ENCODE data around the gene C18orf63. TPM values are rescaled to one million over a fixed set of nuclear protein-coding genes. Genes with fewer than 3 reads are reported as not detected.

Gene C18orf63
- polyA plus RNA-seq, 1 donor (not counting 4 experiments of a cell fraction or from before 2014, with no cell fraction given): not detected

GRCh38 chr18:74360852-74361655, 45.4 kb downstream of the C18orf63 start:
- Histone ChIP-seq H2AFZ (ENCODE audit: control insufficient read depth, low read length) (no peak overlapping the region), H4K20me1 (ENCODE audit: control insufficient read depth, extremely low read depth, insufficient read depth, low read length) (no peaks in the 10 kb centered on the region), H3K27me3 (ENCODE audit: control insufficient read depth, extremely low read depth, insufficient read depth, low read length) (no peaks in the 10 kb centered on the region), H3K9me3 (ENCODE audit: control insufficient read depth, low read depth, low read length) (no peaks in the 10 kb centered on the region), H3K9me1 (ENCODE audit: control insufficient read depth, extremely low read depth, insufficient read depth, low read length) (no peaks in the 10 kb centered on the region), H3K9ac (ENCODE audit: control insufficient read depth, extremely low read depth, insufficient read depth, low read length) (no peak overlapping the region), H3K36me3 (ENCODE audit: control insufficient read depth in 2 of 2, extremely low read depth in 1 of 2, insufficient read depth in 2 of 2, low read length in 2 of 2) (no peaks in the 10 kb centered on the region), H3K27ac (ENCODE audit: control insufficient read depth, insufficient read depth, low read length) (no peak overlapping the region), H3K4me3 (ENCODE audit: control insufficient read depth in 2 of 3, extremely low read depth in 1 of 3, insufficient read depth in 2 of 3, low read depth in 1 of 3, low read length in 3 of 3) (no peak overlapping the region), H3K79me2 (ENCODE audit: control insufficient read depth, insufficient read depth, low read length) (no peaks in the 10 kb centered on the region), H3K4me1 (ENCODE audit: control insufficient read depth, extremely low read depth, insufficient read depth, low read length) (no peaks in the 10 kb centered on the region), H3K4me2 (ENCODE audit: control insufficient read depth, extremely low read depth, insufficient read depth, low read depth, low read length) (no peak overlapping the region)
- FAIRE-seq: no peak
- dilution Hi-C loops (cut with MboI; ENCODE audit: extremely low pct_ligation_motif_present, low sequenced_read_pairs): no loop called here
- no peak for DNase-seq (ENCODE audit: low read depth, low spot score)
- no peak for TF ChIP-seq CTCF (optimal IDR thresholded peaks at IDR 0.05 in 1 of 3, IDR thresholded peaks at IDR 0.05 in 1 of 3, conservative IDR thresholded peaks at IDR 0.05 in 1 of 3; ENCODE audit: extremely low read depth in 1 of 3, insufficient read depth in 2 of 3, low read length in 3 of 3)
- no peak for TF ChIP-seq EZH2 (IDR thresholded peaks at IDR 0.05; ENCODE audit: low read length)

- dilution Hi-C loops (cut with MboI; ENCODE audit: extremely low pct_ligation_motif_present, low sequenced_read_pairs): no loop called here
- H2AFZ ChIP-seq (ENCODE audit: control insufficient read depth, low read length): no peak overlapping the region
- H3K4me1 ChIP-seq (ENCODE audit: control insufficient read depth, extremely low read depth, insufficient read depth, low read length): no peaks in the 10 kb centered on the region
- H3K9ac ChIP-seq (ENCODE audit: control insufficient read depth, extremely low read depth, insufficient read depth, low read length): no peak overlapping the region
- no peaks in the 10 kb centered on the region for H3K9me1 ChIP-seq (ENCODE audit: control insufficient read depth, extremely low read depth, insufficient read depth, low read length)
- TF ChIP-seq EZH2 (IDR thresholded peaks at IDR 0.05; ENCODE audit: low read length): no peak
- no peak for TF ChIP-seq CTCF (optimal IDR thresholded peaks at IDR 0.05 in 1 of 3, IDR thresholded peaks at IDR 0.05 in 1 of 3, conservative IDR thresholded peaks at IDR 0.05 in 1 of 3; ENCODE audit: extremely low read depth in 1 of 3, insufficient read depth in 2 of 3, low read length in 3 of 3)
- H3K27me3 ChIP-seq (ENCODE audit: control insufficient read depth, extremely low read depth, insufficient read depth, low read length): no peaks in the 10 kb centered on the region
- H3K36me3 ChIP-seq (ENCODE audit: control insufficient read depth in 2 of 2, extremely low read depth in 1 of 2, insufficient read depth in 2 of 2, low read length in 2 of 2): no peaks in the 10 kb centered on the region
- H3K9me3 ChIP-seq (ENCODE audit: control insufficient read depth, low read depth, low read length): no peaks in the 10 kb centered on the region
- no peak for DNase-seq (ENCODE audit: low read depth, low spot score)
- H4K20me1 ChIP-seq (ENCODE audit: control insufficient read depth, extremely low read depth, insufficient read depth, low read length): no peaks in the 10 kb centered on the region
- H3K27ac ChIP-seq (ENCODE audit: control insufficient read depth, insufficient read depth, low read length): no peak overlapping the region
- H3K4me2 ChIP-seq (ENCODE audit: control insufficient read depth, extremely low read depth, insufficient read depth, low read depth, low read length): no peak overlapping the region
- FAIRE-seq: no peak
- H3K79me2 ChIP-seq (ENCODE audit: control insufficient read depth, insufficient read depth, low read length): no peaks in the 10 kb centered on the region
- no peak overlapping the region for H3K4me3 ChIP-seq (ENCODE audit: control insufficient read depth in 2 of 3, extremely low read depth in 1 of 3, insufficient read depth in 2 of 3, low read depth in 1 of 3, low read length in 3 of 3)
Measured at GRCh38 chr18:74367905-74368304, 52.3 kb downstream of the C18orf63 start.

All from keratinocyte (primary cell).